Renal cortex interstitium (tissue), 11 donors: ENCODE data around the gene CRLF2. TPM values are rescaled to one million over a fixed set of nuclear protein-coding genes. Genes with fewer than 3 reads are reported as not detected.
"Not testable (repeated sequence)": the region's sequence is repeated elsewhere in the genome, so short reads cannot be mapped to it uniquely, and the experiment has no call there.

Source experiments
- DNase-seq, 11 donors: peaks; one replicate each; pipeline ENCODE4 v3.0.0-alpha.2; 2013; ENCODE audit warnings: low read depth in 9 of 11, low spot score in 4 of 11; ENCODE audit errors: extremely low read depth in 1 of 11
- polyA plus RNA-seq, 3 donors: library from polyadenylated mRNA; unstranded; fragments of 120-200 nt; gene quantifications; one replicate each; pipeline ENCODE4 v1.2.1, GENCODE V29; 2013; ENCODE audit not compliant: insufficient read length in 3 of 3

CRLF2 gene
- polyA plus RNA-seq, 3 donors, result 0.11 TPM; not detected in 2

DNA sequence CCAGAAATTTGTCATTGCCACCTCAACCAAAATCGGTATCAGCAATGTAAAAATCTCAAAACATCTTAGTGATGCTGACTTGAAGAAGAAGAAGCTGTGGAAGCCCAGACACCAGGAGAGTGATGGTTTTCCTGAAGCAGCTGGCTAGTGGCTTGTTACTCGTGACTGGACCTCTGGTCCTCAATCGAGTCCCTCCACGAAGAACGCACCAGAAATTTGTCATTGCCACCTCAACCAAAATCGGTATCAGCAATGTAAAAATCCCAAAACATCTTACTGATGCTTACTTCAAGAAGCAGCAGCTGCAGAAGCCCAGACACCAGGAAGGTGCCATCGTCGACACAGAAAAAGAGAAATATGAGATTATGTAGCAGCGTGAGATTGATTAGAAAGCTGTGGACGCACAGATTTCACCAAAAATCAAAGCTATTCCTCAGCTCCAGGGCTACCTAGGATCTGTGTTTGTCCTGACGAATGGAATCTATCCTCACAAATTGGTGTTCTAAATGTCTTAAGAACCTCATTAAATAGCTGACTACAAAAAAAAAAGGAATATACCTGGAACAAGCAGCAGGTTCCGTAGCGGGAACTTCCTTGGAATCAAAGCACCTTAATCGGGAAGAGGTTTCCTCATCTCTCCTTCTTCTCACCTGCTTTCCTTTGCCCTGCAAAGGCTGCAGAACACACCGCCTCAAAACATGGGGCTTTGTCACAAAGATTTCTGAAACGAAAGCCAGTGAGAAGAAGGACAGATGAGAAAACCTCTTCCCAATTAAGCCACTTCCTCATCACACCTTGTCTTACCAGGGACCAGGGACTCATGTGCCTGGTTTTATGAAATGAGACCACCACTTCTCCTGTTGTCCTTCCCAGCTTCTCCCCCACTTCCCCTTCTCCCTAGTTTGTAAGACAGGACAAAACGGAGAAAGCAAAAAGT, 37.6 kb downstream of the CRLF2 start:
- not testable (repeated sequence) for DNase-seq

DNA sequence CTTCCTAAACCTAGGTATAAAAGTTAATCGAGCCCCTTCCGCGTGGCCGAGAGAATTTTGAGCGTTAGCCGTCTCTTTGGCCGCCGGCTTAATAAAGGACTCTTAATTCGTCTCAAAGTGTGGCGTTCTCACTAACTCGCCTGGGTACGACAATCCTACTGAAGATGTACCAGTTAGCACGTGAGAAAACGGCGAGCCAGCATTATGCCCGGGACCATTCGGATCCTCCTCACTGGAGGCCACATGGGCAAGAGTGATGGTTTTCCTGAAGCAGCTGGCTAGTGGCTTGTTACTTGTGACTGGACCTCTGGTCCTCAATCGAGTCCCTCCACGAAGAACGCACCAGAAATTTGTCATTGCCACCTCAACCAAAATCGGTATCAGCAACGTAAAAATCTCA, 39.0 kb downstream of the CRLF2 start:
- DNase-seq, result not testable (repeated sequence)

- no peak for DNase-seq
Observed at GRCh38 chrX:1172496-1172895, 40.0 kb downstream of the CRLF2 start.

GRCh38 chrX:1171915-1172314, 40.5 kb downstream of the CRLF2 start:
- not testable (repeated sequence) for DNase-seq

GRCh38 chrX:1170243-1170642, 42.2 kb downstream of the CRLF2 start:
- no peak for DNase-seq

- no peak for DNase-seq
Observed at GRCh38 chrX:1169189-1169588, 43.3 kb downstream of the CRLF2 start.

GRCh38 chrX:1167918-1168481, 44.4 kb downstream of the CRLF2 start:
- DNase-seq, result no peak

DNA sequence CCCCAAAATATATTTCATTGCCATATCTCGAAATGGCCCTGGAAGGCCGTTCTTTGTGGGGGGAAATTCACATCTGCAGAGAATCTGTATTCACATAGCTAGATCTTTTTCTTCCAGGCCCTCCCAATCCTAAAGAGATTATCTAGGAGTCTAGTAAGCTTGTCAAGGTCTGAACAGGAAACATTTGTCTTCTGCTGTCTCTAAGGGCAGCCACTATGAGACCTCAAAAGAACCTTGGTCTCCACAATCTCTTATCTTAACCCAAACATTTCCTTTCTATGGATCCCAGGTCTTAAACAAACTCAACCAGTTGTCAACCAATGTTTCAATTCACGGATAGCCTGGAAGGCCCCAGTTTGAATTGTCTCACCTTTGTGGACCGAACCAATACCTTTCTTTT, 45.0 kb downstream of the CRLF2 start:
- no peak for DNase-seq

GRCh38 chrX:1165535-1166196, 46.8 kb downstream of the CRLF2 start:
- DNase-seq, result peak in 2 of 11 donors; percentile 27 to 38

- DNase-seq, result peak in 2 of 11 donors; percentile 33 to 41
Observed at GRCh38 chrX:1164322-1165288, 47.8 kb downstream of the CRLF2 start.

GRCh38 chrX:1163231-1163630, 49.2 kb downstream of the CRLF2 start:
- no peak for DNase-seq

GRCh38 chrX:1162119-1162916, 50.1 kb downstream of the CRLF2 start:
- DNase-seq, result no peak

GRCh38 chrX:1159548-1159947, 52.9 kb downstream of the CRLF2 start:
- no peak for DNase-seq

- DNase-seq, result not testable (repeated sequence)
Observed at GRCh38 chrX:1156681-1157455, 55.6 kb downstream of the CRLF2 start.

- DNase-seq, result no peak
Observed at GRCh38 chrX:1153940-1154339, 58.5 kb downstream of the CRLF2 start.

DNA sequence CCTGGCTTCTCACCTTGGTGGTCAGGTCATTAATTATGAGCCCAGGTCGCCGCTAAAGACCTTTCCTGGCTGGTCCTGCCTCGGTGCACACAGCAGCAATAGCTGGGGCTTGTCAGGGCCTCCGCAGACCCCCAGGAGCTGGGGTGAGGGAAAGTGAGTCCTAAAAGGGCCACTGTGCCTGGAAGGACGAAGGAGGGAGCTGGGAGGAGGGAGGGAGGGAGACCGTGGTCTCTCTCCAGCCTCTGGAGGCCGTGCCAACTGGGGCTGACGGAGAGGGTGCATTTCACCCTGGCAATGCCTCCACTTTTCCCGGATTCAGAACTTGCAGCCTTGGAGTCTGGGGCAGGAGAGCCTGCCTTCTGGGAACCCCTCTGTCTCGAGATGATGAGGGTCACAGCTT, 60.4 kb downstream of the CRLF2 start:
- DNase-seq, result no peak

- no peak for DNase-seq
Observed at GRCh38 chrX:1151378-1152077, 60.9 kb downstream of the CRLF2 start.
